Activated gamma-delta T cell (primary cell): ENCODE measurements around the gene CGN.

Experiments
- DNase-seq: peaks from one replicate; lab custom pipeline; 2025; lab: John Stamatoyannopoulos, UW

Gene CGN

GRCh38 chr1:151553659-151554058 is 42.5 kb downstream of the CGN start:
- no peak for DNase-seq

- no peak for DNase-seq
Observed at GRCh38 chr1:151556052-151556451, 44.9 kb downstream of the CGN start.

GRCh38 chr1:151562661-151563060 is 51.5 kb downstream of the CGN start:
- no peak for DNase-seq

GRCh38 chr1:151563376-151563775 is 52.2 kb downstream of the CGN start:
- no peak for DNase-seq

- no peak for DNase-seq
Observed at GRCh38 chr1:151565502-151566189, 54.5 kb downstream of the CGN start.

- no peak for DNase-seq
Observed at GRCh38 chr1:151568626-151569088, 57.5 kb downstream of the CGN start.

GRCh38 chr1:151570819-151571218 is 59.6 kb downstream of the CGN start:
- DNase-seq = no peak

GRCh38 chr1:151574575-151575529 is 63.7 kb downstream of the CGN start:
- DNase-seq = no peak

- no peak for DNase-seq
Observed at GRCh38 chr1:151577173-151577572, 66.0 kb downstream of the CGN start.

GRCh38 chr1:151578941-151579340 is 67.8 kb downstream of the CGN start:
- DNase-seq = no peak

- no peak for DNase-seq
Observed at GRCh38 chr1:151579436-151580225, 68.4 kb downstream of the CGN start.

- no peak for DNase-seq
Observed at GRCh38 chr1:151581451-151581850, 70.3 kb downstream of the CGN start.

GRCh38 chr1:151581921-151582320 is 70.7 kb downstream of the CGN start:
- no peak for DNase-seq

GRCh38 chr1:151583796-151584195 is 72.6 kb downstream of the CGN start:
- no peak for DNase-seq

- no peak for DNase-seq
Observed at GRCh38 chr1:151584278-151584677, 73.1 kb downstream of the CGN start.

- DNase-seq = no peak
Observed at GRCh38 chr1:151584780-151585179, 73.6 kb downstream of the CGN start.

GRCh38 chr1:151585622-151586021 is 74.4 kb downstream of the CGN start:
- no peak for DNase-seq
